GM19372 (cell line): ENCODE data around the gene MAPKAPK3.

ENCODE experiments used
- ATAC-seq: cut with Tn5 transposase; IDR thresholded peaks from one replicate; pipeline ENCODE4 v1.9.1; 2021; ENCODE audit warnings: mild to moderate bottlenecking, low read depth, moderate library complexity; ENCODE audit not compliant: unreplicated experiment

The MAPKAPK3 gene

DNA sequence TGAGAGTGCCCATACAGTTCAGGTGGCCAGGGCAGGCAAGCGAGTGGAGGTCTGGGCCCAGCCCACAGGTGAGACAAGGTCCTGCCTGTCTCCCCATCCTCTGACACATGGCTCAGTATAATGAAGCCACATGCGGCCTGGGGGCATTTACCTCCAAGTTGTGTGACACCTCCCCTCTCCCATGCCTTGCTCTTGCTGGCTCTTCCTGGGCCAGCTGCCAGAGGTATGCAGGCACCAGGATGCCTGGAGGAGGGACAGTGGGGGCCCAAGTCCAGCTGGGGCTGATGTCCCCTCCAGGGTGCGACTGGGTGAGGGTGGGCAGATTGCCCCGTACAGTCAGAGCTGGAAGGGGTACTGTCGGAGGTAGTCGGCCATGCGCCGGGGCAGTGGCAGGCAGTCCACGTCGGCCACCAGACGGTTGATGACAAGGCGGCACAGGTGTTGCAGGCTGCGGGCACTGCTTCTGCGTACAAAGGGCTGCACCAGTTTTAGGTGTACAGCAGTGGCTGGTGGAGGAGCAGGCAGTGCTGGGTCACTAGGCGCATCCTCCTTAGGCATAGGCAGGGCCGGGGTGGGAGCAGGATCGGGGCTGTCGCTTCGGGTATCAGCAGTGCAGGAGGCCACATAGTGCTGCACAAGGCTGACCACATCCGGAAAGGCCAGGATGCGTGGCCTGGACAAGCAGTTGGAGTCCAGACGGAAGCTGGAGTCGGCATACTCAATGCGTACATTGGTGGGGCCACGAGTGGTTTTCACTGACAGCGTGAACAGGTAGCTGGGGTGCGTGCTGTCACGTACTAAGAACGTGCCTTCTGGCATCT, 9.5 kb upstream of the MAPKAPK3 start:
- no peak for ATAC-seq

DNA sequence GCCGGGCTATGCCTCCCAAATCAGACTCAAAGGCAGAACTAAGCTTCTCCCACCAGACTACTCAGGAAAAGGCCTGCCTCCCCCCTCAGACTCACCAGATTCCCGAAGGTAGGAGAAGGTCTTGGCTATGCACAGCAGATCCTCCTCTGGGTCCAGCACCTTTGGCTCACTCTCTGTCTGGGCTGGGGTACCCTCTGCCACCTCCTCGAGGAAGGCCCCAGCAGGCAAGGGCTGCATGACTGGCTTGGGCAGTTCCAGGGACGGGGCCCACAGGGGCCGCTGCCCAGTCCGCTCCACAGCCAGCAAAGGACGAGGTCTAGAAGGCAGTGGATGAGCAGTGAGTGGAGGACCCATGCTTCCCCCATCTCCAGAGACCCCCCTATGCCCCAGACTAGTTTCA, 8.7 kb upstream of the MAPKAPK3 start:
- no peak for ATAC-seq

DNA sequence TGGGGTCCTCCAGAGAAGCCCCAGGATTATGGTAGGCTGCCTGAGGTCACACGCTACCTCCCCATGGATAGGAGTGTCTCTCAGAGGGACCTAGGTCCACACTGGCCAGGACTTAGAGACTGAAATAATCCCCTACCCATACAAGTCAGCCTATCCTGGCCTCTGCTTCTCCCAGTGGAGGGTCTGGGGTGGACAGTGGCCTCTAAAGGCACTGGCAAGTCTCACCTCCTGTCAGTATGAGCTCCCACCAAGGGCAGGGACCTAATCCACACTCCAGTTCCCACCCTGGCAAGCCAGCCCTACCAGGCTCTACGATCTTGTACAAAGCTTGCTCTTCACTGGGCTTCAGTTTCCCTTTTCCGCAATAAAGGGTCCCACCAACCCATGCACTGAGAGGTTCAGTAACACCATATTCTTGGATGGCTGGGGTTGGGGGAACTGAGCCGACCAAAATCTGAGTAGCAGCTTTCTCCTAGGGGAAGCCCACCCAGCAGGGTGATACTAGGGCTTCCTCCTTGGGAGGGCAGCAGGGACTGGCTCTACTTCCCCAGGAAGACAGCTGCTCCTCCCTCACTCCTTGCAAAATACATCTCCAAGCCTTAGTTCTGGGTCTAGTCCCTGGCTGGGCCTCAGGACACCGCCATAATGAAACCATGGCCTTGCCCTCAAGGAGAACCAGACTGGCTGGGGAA, 7.7 kb upstream of the MAPKAPK3 start:
- no peak for ATAC-seq

DNA sequence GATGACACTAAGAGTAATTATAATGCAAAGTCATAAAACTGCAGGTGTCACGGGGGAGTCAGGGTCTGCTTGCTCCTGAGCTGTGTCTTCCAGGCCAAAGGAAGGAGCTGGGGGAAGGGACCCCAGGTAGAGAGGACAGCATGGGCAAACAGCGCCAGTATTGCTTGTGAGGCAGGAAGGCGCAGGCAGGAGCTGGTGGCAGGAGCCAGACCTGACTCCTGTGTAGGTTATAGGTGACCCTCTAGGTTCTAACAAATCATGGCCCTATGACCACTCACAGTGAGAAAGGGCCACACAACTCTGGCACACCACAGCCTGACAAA, 7.2 kb upstream of the MAPKAPK3 start:
- ATAC-seq: no peak

DNA sequence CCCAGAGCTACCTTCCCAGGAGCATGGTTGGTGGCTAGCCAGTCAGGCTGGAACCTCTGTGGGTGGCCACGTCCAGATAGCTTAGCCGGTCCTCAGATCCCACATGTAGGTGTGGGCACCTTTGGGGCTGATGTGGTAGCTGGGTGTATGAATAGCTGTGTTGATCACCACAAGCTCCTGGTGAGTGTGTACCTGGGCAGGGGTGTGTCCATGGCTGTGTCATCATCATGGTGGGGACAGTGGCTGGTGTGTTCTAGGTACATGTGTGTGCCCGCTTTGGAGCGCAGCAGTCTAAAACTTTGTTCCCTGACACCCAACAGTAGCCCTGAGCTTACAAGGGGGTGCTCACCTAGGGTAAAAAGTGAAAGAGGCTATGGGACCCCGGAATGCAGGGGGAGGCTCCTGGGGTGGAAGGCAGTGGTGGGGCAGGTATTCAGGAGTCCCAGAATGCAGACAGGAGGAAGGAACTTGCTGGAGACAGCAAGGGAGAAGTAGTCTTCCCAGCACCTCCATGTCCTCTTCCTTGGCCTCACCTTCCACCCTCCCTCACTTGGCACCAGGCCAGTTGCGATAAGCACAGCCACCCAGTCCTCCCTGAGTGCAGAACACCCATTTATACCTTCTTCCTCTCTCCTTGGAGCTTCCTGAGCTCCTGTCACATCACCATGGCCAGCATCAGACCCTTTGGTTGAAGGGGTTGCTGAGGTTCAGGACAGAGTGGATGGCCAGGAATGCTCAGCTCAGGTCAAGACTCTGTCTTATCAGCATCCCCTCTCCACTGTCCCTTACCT, 6.6 kb upstream of the MAPKAPK3 start:
- no peak for ATAC-seq

DNA sequence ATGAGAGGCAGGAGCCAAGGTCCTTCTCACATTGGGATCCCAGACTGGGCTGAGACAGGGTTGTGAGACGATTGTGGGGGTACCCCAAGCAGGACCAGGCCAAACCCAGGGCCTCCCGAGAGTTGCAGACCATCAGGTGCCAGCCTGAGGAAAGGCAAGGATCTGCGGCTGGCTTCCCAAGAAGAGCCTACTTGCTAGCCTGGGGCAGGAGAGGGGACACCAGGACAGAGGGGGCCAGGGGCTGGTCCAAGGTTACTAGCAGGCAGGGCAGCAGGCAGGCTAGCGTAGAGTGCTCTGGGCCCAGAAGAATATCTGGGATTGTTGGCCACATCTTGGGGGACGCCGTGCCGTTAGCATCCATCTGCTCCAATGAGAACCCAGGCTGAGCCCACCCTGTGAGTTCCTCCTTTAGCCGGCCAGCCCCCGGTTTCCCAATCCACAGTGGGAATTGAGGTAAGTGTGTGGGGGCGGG, 5.9 kb upstream of the MAPKAPK3 start:
- no peak for ATAC-seq

DNA sequence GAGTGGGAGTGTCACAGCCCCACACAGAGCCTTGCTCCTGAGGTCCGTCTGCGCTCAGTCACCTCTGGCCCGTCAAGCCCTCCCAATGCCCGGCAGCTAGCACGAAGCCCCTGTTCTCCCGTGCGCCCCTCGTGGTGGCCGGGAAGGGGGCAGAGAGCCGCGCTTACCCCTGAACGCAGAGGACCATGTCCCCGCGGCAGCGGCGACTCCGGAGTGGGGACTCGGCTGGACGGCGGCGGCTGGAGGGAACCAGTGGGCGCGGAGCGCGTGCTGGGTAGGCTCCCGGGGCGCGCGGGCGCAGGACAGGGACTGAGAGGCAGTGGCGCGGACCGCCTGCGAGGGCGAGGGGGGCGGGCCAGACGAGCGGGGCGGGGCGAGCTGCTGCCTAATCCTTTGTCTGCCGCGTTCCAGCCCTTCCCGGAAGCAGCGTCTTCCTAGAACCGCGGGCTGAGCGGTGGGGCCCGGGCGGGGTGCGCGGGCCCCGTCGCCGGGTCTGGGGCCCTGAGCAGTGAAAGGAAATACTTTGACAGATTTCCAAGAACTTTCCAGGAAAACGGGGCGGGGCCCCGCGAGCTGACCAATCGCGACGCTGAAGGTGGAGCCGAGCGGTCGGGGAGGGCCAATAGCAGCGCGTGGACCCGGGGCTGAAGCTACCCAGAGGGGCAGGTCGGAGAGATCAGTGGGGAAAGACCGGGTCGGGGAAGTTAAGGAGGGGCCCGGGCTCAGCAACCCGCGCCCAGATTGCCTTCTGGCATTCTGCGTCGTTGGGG, 5.3 kb upstream of the MAPKAPK3 start, which contains the start of gene CISH:
CISH (minus strand) TSS at position 311 of the 770 bp plus-strand sequence; CDS start at position 187, 124 bp downstream.
- ATAC-seq: peak; percentile 77

DNA sequence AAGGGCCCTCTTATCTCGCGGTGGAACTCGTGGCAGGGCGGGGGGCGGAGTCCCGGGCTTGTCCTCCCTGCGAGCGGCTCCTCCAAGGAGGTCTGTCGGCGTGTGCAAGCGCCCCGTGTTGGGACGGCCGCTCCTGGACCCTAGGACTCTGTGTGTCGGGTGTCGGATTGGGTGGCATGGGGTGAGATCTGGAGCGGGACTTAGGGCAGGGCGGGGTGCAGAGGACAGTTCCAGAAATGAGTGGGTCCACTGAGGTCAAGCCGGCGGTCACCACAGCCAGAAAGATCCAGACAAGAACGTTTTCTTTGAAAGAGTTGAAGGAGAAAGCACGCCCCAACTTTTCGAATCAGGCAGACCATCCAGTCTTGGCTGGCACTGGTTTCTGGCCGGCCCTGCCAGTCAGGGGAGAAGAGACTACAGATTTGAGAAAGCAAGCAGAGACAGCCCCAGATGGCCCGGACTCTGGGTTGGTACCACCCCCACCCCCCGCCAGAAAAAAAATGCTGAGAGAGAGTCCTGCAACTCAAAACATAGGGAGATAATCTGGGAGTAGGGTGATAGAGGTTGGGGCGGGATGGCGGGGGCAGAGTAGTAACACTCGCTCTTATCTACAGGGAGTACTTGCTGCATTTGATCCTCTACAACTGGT, 4.6 kb upstream of the MAPKAPK3 start:
- ATAC-seq: peak; percentile 1

DNA sequence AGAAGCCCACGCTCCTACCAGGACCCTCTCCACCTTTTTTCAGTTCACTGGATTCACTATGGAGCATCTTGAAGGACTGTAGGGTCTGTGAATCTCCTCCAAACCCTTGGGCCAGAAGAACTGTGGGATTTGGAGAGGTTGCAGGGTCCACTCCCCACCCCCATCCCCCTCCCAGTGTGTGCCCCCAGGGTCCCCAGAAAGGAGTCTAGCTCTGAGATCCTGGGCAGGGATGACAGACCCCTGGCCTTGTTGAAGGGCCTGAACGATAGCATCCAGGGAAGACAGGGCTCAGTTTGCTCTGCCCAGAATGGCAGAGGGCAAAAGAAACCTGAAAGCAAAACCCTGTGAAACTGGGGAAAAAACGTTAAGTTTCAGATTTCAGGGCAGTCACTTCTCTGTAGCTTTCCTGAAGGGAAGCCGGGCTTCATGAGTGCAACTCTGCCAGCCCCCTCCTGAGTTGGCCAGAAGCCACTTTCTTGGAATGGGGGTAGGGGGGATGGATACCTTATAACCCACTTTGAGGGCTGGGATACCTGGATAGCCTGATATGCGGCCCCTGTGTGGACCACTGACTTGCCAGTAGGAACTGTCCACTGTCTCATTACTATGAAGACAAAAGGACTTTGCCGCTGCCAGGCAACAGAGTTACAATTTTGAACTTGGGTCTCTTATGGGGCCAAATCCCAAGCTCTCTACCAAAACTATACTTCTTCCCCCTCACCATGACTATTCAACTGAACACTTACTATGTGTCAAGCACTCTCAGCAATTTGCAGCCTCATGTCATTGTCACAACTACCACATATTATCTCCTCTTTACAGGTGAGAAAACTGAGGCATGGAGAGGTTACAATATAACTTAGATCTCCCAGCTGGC, 3.7 kb upstream of the MAPKAPK3 start:
- no peak for ATAC-seq

DNA sequence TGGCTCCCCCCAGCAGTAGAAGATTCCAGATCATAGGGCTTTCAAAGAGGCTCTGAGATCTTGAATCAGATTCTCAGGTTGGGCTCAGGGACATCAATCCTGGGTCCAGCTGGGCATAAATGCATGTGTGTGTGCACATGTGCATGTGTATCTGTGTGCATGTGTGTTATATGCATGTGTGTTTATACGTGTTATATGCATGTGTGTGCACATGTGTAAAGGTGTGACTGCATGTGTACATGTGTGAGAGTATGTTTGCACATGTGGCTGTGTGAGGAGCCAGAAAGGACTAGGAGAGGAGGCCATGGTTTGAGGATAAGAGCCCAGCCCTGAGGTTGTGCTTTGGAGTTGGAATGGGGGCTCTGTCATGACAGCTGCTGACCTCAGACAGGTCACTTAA, 1.8 kb upstream of the MAPKAPK3 start:
- no peak for ATAC-seq

DNA sequence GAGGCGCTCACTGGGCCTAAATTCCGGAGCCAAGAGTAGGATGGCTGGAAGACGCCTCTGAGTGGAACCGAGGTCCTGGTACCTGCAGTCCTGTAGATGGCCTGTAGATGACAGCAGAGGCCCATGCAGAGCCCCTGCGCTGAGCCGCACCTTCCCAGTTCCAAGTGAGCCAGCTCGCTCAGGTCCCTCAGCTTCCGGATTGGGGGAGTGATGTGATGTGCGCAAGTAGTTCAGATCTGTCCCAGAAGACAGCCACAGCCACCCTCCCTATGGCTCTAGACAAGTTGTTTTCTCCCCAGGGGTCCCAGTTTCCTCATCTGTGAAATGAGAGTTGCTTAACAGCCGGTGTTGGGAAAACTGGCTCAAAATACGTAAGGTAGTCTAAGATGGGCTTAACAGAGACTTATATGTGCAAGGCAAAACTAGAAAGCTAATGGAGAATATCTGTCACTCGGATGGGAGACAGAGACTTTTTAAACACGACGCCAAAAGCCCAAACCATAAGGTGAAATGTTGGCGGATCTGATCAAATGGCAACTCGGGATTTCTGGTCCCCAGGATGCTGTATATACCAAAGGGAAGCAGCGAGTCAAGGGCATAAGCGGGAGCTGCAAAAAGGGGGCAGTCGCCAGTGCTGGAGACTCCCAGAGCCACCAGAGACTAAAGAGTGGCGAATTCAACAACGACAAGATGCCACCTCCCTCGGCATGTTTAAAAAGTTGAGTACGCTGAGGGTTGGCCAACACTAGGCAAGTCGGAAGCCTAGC, 765 bp upstream of the MAPKAPK3 start:
- ATAC-seq: peak; percentile 27

DNA sequence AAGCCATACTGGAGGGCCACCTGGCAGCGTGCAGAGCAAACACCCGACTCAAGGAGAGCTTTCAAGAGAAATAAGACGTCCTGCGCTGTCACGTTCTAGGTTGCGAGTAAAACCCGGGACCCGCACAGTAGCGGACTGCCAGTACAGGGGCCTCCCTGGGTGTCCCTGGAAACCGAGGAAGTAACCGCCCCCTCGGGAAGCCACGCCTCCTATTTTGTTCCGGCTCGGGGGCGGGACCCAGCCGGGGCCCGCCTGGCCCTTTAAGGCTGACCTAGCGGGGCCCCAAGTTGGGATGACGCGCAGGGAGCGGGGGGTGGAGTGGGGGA, 218 bp upstream of the MAPKAPK3 start:
- ATAC-seq: peak; percentile 61

DNA sequence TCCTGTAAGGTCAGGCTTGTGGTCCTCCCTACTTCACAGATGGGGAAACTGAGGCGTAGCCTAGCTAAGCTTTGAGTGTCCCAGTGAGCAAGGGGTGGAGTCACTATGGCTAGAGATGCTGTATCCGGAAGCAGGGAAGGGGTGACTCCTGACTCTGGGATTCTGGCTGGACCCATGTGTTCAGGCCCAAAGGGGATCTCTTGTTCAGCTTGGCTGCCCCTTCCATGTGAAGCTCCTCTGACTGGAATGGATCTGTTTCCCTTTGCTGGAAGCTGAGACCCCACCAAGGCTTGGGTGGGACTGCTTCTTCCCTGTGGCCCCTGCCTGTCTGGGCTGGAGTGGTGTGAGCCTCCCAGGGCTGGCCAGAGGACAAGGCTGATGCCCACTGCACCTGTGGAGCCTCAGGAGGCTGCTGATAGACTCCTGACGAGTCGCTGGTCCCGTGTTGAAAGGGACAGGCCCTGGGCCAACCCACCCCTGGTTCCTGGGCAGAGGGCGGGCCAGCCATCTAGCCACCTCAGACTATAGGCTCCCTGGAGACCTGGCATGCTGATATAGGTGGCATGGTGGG, 1.0 kb downstream of the MAPKAPK3 start:
- no peak for ATAC-seq

DNA sequence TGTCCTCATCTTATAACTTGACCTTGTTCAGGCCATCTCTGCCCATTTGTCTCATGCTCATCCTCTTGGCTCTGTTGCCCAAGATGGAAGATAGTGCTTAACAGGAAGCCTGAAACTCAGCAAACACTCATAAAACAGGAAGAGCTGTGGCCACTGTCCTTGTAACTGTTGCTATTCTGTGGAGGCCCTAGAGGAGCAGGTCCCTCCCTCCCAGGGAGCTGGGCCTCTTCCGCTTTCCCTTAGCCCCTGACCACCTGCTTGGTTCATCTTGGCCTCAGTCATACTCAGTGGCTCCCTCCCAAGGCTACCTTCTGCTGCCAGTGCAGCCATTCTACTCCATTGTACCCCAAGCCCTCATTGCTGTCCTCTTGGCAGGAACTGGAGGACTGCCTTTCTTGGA, 3.5 kb downstream of the MAPKAPK3 start:
- ATAC-seq: no peak

DNA sequence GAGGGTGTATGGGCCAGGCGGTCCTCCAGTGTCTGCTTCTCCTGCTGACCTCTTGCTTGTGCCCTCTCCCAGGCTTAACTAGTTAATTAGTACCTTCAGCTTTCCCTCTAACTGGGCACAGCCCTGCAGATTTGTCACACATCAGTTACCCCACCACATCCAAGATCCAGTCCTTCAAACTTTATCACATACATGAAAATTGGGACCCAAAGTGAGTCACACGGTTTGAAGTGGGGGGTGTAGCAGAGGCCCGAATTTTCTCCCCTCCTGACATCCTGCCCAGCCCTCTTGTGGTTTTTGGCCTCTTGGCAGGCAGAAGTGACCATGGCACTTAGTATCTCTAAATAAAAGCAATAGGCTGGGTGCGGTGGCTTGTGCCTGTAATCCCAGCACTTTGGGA, 3.9 kb downstream of the MAPKAPK3 start:
- ATAC-seq: no peak

DNA sequence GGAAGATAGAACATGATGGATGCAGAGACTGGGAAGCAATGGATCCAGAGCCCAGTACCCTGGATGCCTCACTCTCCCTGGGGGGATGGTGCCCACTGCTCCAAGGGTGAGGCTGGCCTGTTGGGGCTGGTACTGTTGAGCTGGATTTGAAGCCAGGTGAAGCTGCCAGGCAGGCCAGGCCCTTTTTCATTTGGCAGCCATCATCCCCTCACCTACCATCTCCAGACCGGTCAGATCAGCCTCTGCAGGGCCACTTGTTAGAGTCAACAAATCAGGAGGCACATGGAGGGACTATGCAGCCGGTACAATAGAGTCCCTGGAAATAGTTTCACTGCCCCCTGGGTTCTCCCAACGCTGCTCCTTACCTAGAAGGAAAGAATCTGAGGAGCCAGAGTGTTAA, 5.9 kb downstream of the MAPKAPK3 start:
- ATAC-seq: no peak

DNA sequence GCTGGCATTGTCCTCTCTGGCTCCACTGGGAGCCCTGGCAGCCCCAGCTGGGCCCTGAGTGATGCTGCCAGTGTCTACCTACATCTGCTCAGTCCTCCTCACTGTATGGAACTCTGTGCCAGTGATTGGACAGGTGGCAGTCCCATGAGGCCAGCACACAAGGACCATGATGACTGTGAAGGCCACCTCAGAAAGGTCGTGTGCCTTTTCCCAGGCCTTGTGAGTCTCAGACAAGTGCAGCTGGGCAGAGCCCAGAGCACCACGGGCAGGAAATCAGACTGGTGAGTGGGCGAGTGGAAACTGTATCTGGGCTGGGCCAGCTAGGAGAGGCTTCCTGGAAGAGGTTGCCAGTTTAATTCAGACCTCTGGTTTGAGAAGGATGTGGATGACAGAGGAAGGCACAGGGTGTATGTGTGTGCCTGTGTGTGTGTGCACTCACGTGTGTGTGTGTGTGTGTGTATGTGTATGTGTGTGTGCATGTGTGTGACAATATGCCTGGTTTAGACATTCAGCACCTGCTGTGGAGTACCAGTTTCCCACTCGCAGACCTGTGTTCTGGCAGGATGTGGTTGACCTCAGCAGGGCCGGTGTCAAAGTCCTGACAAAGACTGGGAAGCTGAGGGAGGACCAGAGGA, 7.0 kb downstream of the MAPKAPK3 start:
- ATAC-seq: peak; percentile 49

DNA sequence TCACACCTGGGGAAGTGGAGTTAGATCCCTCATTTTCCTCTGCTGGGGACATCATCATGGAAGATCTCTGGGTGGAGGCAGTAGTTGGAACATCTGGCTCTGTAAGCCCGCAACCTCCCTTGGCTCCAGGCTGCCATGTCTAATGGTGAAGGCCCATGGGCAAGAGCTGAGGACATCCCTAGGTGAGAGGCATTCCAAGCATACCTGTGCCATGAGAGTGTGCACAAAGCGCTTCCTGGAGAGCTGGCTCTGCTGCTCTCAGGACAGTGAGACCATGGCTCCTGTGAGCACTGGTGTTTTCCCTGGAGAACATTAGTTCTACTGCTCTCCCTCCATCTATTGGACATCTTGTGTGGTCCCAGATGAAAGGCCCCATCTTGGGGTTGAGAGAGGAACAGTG, 7.7 kb downstream of the MAPKAPK3 start:
- ATAC-seq: no peak
